GM10248 (cell line): ENCODE measurements around the gene UBXN11.

Experiments used
- CTCF ChIA-PET: fragments of 300-600 bp; sonication (Branson Sonifier 250); formaldehyde crosslinking; extraction: SDS; loops from one replicate; lab custom pipeline; 2021; ENCODE audit warnings: antibody characterized with exemption; lab: Yijun Ruan, JAX
- POLR2A ChIA-PET: fragments of 350-650 bp; sonication (Branson Sonifier 250); formaldehyde crosslinking; extraction: SDS; loops from one replicate; lab custom pipeline; 2020; ENCODE audit warnings: antibody characterized with exemption; lab: Yijun Ruan, JAX
- DNase-seq: peaks from one replicate; pipeline ENCODE4 v3.0.0; 2012; ENCODE audit errors: extremely low spot score
- TF ChIP-seq, protein P1 (sequence below): IDR thresholded peaks from 2 replicates; pipeline ENCODE4 v1.5.1; 2012; ENCODE audit warnings: mild to moderate bottlenecking, low read depth; ENCODE audit errors: extremely low read depth, missing control alignments, control extremely low read depth

Gene UBXN11

DNA sequence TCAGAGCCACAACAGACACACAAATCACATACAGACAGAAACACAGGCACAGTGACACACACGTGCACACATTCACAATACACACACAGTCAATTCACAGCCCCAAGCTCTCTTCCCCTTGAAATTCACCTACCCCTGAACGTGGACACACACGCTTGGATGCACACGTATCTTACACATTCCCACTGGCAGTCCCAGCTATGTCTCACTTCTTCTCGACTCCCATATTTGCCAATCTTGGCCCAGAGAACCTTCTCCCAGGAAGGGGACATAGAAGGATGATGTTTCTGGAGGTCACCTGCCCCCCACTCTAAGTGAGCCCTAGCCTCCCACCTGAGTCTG lies 45.9 kb upstream of the UBXN11 start:
- TF ChIP-seq, protein P1, sequence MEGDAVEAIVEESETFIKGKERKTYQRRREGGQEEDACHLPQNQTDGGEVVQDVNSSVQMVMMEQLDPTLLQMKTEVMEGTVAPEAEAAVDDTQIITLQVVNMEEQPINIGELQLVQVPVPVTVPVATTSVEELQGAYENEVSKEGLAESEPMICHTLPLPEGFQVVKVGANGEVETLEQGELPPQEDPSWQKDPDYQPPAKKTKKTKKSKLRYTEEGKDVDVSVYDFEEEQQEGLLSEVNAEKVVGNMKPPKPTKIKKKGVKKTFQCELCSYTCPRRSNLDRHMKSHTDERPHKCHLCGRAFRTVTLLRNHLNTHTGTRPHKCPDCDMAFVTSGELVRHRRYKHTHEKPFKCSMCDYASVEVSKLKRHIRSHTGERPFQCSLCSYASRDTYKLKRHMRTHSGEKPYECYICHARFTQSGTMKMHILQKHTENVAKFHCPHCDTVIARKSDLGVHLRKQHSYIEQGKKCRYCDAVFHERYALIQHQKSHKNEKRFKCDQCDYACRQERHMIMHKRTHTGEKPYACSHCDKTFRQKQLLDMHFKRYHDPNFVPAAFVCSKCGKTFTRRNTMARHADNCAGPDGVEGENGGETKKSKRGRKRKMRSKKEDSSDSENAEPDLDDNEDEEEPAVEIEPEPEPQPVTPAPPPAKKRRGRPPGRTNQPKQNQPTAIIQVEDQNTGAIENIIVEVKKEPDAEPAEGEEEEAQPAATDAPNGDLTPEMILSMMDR, result no peak
- POLR2A ChIA-PET, result no interaction called here
- no peak for DNase-seq
- CTCF ChIA-PET, result interaction anchor here (5.5 kb wide), 1 partner anchor 12 kb away, joined by 30 read pairs; no protein-coding TSS in a partner anchor

- no peak for DNase-seq
- ChIA-PET CTCF (interaction anchor here (1.0 to 5.5 kb wide), 2 partner anchors 12 to 66 kb away, joined by 3 to 30 read pairs; no protein-coding TSS in a partner anchor), POLR2A (no interaction called here)
- TF ChIP-seq, protein P1, result no peak
Measured at GRCh38 chr1:26351590-26352337, 45.3 kb upstream of the UBXN11 start.

- no peak for DNase-seq
- ChIA-PET POLR2A (no interaction called here), CTCF (interaction anchor here (1.0 to 5.5 kb wide), 3 partner anchors 13 to 66 kb away, joined by 3 to 30 read pairs (median 6); no protein-coding TSS in a partner anchor)
- TF ChIP-seq, protein P1, result no peak
Measured at GRCh38 chr1:26350701-26351589, 44.5 kb upstream of the UBXN11 start.

GRCh38 chr1:26350343-26350700 lies 43.9 kb upstream of the UBXN11 start:
- TF ChIP-seq, protein P1, result no peak
- no peak for DNase-seq
- POLR2A ChIA-PET, result no interaction called here
- CTCF ChIA-PET, result interaction anchor here (1.5 to 5.5 kb wide), 2 partner anchors 14 to 65 kb away, joined by 6 to 30 read pairs; no protein-coding TSS in a partner anchor

- TF ChIP-seq, protein P1, result no peak
- ChIA-PET POLR2A (no interaction called here), CTCF (interaction anchor here (0.8 to 5.5 kb wide), 5 partner anchors 8 to 116 kb away, joined by 3 to 30 read pairs (median 5); partner anchors contain the start of gene CEP85)
- no peak for DNase-seq
Measured at GRCh38 chr1:26349877-26350244, 43.4 kb upstream of the UBXN11 start.

DNA sequence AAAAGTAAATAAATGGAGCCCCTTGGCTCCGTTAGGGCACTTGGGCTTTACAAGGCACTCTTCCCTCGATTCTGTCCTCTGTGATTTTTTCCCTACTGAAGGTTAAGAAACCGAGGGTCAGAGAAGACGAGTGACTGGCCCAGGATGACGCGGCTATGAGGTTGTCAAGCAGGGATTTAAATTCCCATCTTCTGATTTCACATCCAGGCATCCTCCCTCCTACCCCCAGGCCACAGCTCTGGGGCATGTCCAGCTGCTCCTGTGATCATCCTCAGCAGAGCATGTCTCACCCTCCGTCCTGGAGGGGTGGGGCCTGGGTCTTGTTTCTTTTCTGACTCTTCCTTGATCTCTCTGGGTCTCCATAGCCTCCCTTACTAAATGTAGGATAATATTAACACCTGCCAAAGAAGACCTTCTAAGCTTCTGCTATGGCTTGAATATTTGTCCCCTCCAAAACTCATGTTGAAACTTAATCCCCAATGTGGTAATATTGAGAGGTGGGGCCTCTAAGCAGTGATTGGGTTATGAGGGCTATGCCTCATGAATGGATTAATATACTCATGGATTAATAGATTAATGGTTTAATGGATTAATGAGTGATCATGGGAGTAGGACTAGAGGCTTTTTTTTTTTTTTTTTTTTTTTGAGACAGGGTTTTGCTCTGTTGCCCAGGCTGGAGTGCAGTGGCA lies 42.9 kb upstream of the UBXN11 start:
- TF ChIP-seq, protein P1, result no peak
- CTCF ChIA-PET, result interaction anchor here (0.8 to 5.5 kb wide), 5 partner anchors 9 to 115 kb away, joined by 3 to 30 read pairs (median 3); partner anchors contain the start of gene CEP85
- DNase-seq, result no peak
- POLR2A ChIA-PET, result no interaction called here
